NCI-H1694 treated with DMSO at 0.1 percent for 48 hours (cell line): ENCODE results near the gene WFS1.

Source experiments
- DNase-seq: peaks from one replicate; lab custom pipeline; 2025; lab: John Stamatoyannopoulos, UW

Gene WFS1

DNA sequence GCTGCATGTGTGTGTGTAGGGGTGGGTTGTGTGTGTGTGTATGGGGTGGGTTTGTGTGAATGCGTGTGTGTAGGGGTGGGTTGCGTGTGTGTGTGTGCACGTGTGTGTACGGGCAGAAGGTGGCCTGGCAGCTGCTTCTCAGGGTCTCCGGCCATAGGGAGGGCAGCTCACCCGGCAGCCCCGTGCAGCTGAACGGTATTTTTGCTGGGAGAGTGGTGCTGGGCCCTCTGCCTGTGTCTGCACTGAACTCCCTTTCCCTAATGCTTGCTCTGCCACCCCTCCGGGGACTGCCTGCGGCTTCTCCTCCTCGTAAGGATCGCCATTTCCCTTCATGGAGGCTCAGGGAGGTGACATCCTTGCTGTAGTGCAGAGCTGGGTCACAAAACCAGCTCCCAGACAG lies 30.2 kb downstream of the WFS1 start:
- DNase-seq: no peak

DNA sequence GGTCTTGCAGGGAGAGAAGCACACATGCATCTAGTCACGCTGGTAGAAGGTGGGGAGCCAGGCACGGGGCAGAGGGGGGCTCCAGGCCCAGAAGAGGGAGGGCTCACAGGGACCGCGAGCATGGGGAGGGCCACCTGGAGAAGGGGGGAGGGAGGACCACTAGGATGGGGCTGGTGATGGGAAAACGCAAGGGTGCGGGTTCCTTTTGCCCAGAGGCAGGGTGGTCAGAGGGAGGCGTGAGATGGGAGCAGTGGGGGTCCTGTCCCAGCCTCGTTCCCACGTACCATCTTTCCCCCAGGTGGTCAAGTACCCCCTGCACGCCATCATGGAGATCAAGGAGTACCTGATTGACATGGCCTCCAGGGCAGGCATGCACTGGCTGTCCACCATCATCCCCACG lies 30.7 kb downstream of the WFS1 start:
- no peak for DNase-seq

GRCh38 chr4:6301051-6301731 lies 31.5 kb downstream of the WFS1 start:
- DNase-seq: no peak

DNA sequence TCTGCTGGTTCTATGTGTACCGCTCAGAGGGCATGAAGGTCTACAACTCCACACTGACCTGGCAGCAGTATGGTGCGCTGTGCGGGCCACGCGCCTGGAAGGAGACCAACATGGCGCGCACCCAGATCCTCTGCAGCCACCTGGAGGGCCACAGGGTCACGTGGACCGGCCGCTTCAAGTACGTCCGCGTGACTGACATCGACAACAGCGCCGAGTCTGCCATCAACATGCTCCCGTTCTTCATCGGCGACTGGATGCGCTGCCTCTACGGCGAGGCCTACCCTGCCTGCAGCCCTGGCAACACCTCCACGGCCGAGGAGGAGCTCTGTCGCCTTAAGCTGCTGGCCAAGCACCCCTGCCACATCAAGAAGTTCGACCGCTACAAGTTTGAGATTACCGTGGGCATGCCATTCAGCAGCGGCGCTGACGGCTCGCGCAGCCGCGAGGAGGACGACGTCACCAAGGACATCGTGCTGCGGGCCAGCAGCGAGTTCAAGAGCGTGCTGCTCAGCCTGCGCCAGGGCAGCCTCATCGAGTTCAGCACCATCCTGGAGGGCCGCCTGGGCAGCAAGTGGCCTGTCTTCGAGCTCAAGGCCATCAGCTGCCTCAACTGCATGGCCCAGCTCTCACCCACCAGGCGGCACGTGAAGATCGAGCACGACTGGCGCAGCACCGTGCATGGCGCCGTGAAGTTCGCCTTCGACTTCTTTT lies 32.2 kb downstream of the WFS1 start:
- DNase-seq: no peak

- no peak for DNase-seq
These were observed 33.2 kb downstream of the WFS1 start for GRCh38 chr4:6302869-6303268.

- no peak for DNase-seq
These were observed 34.3 kb downstream of the WFS1 start for GRCh38 chr4:6303943-6304342.

DNA sequence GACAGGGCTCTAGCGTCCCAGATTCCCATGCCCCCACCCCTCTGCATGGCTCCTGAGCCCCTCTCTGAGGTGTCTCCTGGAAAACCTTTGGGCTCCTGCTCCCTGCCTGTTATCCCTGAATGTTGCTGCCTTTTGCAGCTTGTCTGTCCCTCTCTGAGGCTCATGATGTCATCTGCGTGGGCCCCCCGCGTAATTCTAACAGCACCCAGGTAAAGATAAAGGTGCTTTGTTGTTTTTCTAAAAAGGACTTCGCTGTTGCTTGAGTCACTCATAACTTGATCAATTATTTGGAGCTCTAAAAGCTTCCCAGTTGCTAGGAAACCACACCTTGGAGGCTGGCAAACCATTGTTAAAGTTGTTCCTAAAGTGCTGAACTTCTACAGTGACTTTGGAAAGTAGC lies 36.6 kb downstream of the WFS1 start:
- no peak for DNase-seq

GRCh38 chr4:6307230-6307629 lies 37.6 kb downstream of the WFS1 start:
- DNase-seq: no peak

GRCh38 chr4:6307891-6308290 lies 38.2 kb downstream of the WFS1 start:
- DNase-seq: peak; percentile 46

DNA sequence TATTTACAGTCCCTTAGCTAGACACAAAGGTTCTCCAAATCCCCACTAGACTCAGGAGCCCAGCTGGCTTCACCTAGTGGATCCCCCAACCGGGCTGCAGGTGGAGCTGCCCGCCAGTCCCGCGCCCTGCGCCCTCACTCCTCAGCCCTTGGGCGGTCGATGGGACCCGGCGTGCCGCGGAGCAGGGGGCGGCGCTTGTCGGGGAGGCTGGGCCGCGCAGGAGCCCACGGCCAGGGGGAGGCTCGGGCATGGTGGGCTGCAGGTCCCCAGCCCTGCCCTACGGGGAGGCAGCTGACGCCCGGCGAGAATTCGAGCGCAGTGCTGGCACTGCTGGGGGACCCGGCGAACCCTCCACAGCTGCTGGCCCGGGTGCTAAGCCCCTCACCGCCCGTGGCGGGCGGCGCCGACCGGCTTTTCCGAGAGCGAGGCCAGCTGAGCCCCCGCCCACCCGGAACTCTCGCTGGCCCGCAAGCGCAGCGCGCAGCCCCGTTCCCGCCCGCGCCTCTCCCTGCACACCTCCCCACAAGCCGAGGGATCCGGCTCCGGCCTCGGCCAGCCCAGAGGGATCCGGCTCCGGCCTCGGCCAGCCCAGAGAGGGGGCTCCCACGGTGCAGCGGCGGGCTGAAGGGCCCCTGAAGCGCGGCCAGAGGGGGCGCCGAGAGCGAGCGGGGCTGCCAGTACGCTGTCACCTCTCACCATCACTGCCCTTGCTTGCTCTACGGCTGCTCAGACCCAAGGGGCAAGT lies 39.4 kb downstream of the WFS1 start:
- DNase-seq: no peak

DNA sequence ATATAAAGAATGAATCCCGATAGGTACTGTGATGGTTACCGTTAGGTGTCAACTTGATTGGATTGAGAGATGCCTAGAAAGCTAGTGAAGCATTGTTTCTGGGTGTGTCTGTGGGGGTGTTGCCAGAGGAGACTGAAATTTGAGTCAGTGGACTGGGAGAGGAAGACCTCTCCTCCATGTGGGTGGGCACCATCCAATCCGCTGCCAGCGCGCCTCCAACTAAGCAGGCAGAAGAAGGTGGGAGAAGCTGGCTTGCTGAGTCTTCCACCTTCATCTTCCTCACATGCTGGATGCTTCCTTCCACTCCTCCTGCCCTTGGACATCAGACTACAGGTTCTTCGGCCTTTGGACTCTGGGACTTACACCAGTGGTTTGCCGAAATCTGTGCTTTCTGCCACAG lies 40.1 kb downstream of the WFS1 start:
- DNase-seq: no peak

GRCh38 chr4:6313216-6313615 lies 43.6 kb downstream of the WFS1 start:
- no peak for DNase-seq

GRCh38 chr4:6316461-6317003 lies 46.9 kb downstream of the WFS1 start:
- no peak for DNase-seq

DNA sequence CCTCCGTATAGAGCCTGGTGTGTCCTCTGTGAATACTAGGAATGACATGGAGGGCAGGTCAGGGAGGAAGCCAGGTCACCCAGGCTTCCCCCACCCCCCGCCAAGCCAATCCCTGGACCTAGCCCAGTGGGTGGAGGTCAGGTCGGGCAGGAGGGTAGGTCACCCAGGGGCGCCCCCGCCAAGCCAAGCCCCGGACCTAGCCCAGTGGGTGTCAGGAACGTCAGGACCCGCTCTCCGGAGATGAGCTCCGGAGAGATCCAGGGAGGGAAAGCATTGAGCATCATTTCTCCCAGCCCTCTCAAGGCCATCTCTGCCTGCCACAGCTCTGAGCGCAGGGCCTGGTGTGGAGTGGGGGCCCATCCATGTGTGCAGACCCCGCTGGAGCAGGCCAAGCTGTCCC lies 48.6 kb downstream of the WFS1 start:
- no peak for DNase-seq

DNA sequence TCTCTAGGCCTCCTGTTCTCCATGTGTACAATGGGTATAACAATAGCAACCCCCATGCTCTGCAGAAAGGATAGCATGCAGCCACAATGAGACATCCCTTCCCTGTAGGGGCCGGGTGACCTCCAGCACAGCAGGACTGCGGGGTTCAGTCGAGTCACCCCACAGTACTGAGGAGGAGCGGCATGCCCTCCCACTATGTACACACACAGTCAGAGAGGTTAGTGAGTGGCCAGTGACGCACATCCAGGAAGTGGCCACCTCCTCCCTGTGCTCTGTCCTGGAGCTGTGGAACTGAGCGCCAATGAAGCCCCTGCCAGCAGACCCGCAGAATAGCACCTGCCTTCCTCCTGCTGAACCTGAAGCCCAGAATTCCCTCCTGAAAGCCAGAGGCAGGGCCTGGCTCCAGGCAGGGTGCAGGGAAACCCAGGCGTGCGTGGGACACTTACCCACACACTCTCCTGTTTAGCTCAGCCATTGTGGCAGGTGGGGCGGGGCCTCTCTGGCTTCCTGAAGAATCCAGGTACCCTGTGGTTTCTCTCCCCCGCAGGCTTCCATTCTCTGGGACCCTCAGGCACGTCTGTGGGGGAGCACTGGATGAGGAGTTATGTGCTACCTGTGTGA lies 50.0 kb downstream of the WFS1 start:
- DNase-seq: no peak

DNA sequence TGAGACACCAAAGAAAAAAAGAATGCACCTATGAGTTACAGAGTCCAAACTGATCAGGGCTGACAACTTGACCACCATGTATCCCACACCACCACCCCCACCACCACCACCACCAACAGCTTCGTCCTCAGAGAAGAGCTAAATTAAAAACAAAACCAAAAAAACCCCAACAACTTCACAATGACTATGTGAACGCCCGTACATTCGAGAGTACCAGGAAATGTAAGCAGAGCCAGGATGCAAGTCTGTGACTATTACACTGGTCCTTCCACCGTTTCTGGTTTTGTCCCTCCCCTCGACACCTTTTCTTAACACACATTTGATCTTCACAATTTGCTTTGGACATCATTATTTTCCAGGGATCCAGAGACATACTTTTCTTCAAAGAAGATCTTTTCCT lies 51.0 kb downstream of the WFS1 start:
- DNase-seq: no peak

DNA sequence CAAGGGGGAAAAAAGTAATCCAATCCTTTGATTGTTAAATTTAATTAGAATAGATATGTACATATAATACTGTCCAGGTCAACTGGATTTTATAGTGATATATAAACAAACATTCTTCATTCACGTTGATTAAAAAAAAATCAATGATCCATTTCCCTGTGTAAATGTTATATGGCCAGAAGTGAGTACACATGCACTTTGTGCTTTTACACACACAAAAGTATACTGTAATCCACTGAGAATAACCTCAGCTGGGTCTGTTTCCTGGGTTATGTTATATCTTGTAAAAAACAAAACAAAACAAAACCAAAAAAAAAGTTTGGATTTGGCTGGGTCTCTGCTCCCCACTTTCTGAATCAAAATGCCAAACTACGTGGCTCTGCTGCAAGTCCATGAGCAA lies 51.7 kb downstream of the WFS1 start:
- DNase-seq: no peak

DNA sequence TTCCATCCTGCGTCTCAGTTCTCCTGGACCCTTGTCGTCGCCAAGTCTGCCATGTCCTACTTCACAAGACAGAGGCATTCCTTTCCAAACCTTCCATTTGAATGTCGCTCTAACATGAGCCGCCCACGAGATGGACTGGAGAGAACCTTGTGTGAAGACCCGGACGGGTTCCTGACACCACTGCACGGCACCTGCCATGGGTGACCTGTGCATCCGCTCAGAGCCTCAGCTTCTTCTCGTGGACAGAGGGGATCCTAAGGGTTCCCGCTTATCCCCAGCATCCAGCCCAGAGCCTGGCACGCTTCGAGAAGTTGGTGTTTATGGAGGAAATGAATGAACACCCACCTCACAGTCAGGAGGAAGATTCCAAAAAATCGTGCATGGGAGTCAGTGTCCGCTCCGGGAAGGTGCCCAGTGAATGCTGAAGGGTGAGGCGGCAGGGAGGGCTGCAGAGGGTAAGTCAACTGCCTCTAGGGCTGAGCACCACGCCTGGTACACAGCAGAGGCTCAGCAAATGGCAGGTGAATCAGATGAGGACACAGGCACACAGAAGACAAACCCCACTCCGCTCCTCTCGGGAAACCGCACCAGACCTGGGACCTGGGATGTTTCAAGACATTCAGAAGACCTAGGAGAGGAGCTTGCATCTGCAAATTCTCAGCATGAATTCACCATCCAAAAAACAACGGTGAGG lies 52.6 kb downstream of the WFS1 start:
- DNase-seq: no peak

GRCh38 chr4:6322761-6323566 lies 53.3 kb downstream of the WFS1 start:
- DNase-seq: no peak

- no peak for DNase-seq
These were observed 54.9 kb downstream of the WFS1 start for GRCh38 chr4:6324461-6324998.
